HL-60/S4 treated with phorbol 12-myristate 13-acetate at 8.2 ng/mL for 4 days and 3 days (cell line): ENCODE measurements around the gene LGI2.
"Not testable (repeated sequence)": the region's sequence is repeated elsewhere in the genome, so short reads cannot be mapped to it uniquely, and the experiment has no call there.

ENCODE experiments used
- in situ Hi-C: fragments of 300-500 bp; cut with MboI; formaldehyde crosslinking; loops from 2 replicates; pipeline ENCODE4 v1.15.0; 2022; ENCODE audit warnings: low sequenced_read_pairs

The LGI2 gene

GRCh38 chr4:25030277-25031076 is at the start of gene LGI2:
Gene LGI2, minus strand, starts transcription at chr4:25030946. Its CDS starts 253 bp downstream, at chr4:25030693.
- in situ Hi-C loops, result no loop called here

DNA sequence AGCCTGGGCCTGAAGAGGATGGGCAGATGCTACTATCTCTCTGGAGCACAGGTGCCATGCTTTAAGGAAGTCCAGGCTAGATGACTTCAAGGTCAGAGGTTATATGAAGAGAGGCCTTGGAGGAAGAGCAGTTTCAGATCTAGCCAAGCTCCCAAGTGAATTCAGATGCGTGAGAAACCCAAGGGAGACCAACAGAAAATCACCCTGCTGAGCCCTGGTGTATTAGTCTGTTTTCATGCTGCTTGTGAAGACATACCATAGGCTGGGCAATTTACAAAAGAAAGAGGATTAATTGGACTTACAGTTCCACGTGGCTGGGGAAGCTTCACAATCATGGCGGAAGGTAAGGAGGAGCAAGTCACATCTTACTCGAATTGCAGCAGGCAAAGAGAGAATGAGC is 47.8 kb upstream of the LGI2 start:
- in situ Hi-C loops, result no loop called here

GRCh38 chr4:25076625-25077398 is 46.1 kb upstream of the LGI2 start:
- in situ Hi-C loops, result no loop called here

GRCh38 chr4:25075851-25076250 is 45.1 kb upstream of the LGI2 start:
- in situ Hi-C loops, result no loop called here

GRCh38 chr4:25075129-25075528 is 44.4 kb upstream of the LGI2 start:
- in situ Hi-C loops, result no loop called here

GRCh38 chr4:25070545-25070944 is 39.8 kb upstream of the LGI2 start:
- in situ Hi-C loops, result no loop called here

DNA sequence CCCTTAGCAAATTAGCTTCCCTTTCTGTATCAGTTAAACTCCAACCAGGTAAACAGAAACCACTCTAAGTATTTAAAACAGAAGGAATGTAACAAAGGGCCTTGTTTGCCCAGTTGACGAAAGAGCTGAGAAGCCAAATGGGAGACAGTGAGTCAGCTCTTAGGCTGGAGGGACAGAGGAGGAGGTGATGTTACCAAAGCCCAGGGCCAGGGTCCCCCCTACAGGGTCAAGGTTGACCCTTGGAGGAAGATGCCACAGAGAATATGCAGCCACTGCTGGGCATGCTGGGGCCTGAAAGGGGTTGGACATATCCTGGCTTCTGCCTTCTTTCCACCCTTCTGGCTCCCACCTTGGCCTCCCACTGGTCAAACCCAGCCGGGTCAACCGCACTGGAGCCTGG is 38.3 kb upstream of the LGI2 start:
- in situ Hi-C loops, result no loop called here

DNA sequence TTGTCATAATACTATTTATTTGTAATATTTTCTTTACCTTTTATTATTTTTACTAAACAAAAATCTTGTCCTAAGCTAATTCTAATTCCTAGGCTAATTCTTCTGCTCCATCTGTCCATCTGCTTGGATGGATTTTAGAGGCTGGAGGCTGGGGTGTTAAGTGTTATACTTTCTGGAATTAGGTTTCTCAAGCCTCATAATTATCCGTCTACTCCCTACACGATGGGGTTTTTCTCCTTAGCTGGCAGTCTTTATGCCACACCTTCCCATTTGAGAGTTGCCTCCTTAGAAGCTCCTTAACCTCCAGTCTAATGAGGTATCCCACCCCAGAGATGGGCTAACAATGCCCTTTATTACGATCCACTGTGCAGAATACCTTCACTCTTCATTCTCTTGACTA is 37.6 kb upstream of the LGI2 start:
- in situ Hi-C loops, result no loop called here

DNA sequence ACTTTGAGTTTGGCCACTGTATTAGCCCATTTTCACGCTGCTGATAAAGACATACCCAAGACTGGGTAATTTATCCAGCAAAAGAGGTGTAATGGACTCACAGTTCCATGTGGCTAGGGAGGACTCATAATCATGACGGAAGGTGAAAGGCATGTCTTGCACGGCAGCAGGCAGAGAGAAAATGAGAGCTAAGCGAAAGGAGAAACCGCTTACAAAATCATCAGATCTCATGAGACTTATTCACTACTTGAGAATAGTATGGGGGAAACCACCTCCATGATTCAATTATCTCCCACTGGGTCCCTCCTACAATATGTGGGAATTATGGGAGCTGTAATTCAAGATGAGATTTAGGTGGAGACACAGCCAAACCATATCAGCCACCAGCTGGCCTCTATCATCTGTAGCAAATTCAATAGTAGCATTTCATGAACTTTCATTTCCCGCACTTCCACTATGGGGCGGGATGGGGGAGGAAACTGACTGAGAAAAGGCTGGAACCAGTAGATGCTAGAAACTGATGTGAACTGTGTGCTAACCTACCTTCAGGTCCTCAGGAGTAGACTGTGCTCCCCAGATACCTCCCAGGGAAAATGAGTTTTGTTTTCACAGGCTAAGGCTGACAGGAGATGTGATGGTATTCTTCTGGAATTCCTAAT is 35.3 kb upstream of the LGI2 start:
- in situ Hi-C loops, result no loop called here

GRCh38 chr4:25065431-25065858 is 34.7 kb upstream of the LGI2 start:
- in situ Hi-C loops, result no loop called here

DNA sequence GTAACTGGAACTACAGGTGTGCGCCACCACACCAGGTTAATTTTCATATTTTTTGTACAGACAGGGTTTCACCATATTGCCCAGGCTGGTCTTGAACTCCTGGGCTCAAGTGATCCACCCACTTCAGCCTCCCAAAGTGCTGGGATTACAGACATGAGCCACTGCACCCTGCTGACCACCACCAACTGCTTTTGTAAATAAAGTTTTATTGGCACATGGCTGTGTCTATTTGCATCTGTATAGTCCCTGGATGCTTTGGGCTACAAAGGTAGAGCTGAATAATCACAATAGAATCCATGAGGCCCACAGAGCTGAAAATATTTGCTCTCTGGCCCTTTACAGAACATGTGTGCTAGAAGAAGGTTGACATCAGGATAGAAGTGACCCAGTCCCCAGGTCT is 33.7 kb upstream of the LGI2 start:
- in situ Hi-C loops, result not testable (repeated sequence)

GRCh38 chr4:25063116-25063515 is 32.4 kb upstream of the LGI2 start:
- in situ Hi-C loops, result no loop called here

DNA sequence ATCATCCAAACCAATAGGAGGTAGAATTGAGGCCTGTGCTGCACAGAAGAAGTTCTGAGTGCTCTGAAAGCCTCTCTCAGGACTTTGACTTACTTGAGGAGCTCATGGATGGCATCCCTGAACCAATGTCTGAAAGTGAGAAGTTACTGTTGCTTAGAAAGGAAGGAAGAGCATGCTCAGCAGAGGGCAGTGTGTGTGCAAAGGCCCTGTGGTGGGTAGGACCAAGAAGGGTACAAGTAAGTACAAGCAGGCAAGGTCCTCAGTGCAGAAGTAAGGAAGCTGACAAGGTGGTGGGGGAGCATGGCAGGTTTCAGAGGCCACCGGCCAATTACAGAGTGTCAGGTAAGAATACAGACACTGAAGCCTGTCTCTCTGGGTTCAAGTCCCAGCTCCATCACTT is 31.4 kb upstream of the LGI2 start:
- in situ Hi-C loops, result no loop called here

DNA sequence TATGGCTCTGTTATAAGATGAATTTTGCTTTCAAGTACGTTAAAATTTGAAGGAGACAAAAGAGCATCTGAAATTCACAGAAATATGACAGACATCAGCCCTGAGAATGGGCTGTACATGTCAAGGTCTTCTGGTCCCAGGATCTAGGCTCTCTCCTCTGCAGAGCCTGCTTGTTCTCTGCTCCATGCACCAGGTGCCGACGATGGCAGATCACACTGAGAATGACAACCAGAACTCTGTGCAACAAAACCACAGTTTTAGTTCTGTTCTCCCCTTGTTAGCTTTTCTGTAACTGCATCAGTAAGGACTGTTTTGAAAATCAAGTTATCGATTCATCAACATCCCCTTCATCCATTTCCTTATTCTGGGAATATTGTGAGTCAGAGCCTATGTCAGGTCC is 30.9 kb upstream of the LGI2 start:
- in situ Hi-C loops, result no loop called here

- in situ Hi-C loops, result no loop called here
Measured at GRCh38 chr4:25060963-25061340, 30.2 kb upstream of the LGI2 start.

DNA sequence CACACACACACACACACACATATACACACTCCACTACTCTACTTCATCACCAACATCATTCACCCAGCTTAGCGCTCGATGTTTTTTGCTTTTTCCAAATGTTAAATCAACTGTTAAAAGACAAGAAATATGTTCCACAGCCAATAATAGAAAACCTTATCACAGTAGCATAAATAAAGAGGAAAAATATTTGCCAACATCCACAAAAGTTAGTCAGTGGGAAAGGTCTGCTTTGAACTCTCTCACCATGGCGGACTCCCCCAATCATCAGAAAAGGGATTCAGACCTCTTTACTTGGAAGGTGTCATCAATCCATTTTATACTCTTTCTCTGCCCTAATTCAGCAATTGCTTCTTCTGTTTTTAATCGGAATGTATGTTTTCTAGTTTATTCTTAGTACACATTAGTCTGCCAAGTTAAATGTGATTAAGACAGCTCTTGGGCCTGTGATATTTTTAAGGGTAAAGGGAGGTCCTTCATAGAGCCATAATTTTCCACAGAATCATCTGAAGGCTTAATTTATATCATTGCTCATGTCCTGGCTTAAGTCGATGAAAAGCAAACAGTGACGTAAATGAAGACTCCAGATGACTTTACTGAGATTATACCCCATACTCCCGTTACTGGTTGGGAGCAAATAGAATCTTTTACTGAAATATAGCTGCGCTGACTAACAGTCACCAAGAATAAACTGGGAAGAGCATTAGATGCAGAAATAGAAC is 29.7 kb upstream of the LGI2 start:
- in situ Hi-C loops, result no loop called here

DNA sequence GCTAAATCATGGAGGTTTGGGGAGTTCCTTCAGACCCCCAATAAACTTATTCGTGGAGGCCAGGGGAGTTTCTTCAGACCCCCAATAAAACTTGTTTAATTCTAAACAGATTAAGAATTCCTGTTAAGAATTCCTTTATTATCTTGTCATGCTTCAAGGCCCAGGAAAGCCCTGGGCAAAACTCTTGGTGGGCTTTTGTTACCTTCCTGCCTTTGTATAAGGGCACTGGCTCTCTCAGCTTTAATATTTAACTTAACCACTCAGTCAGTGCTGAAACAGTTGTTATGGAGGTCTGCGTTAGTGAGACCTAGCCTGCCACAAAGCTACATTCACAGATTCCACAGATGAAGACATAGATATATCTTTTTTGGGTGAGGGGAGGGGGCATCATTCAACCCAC is 29.0 kb upstream of the LGI2 start:
- in situ Hi-C loops, result no loop called here

DNA sequence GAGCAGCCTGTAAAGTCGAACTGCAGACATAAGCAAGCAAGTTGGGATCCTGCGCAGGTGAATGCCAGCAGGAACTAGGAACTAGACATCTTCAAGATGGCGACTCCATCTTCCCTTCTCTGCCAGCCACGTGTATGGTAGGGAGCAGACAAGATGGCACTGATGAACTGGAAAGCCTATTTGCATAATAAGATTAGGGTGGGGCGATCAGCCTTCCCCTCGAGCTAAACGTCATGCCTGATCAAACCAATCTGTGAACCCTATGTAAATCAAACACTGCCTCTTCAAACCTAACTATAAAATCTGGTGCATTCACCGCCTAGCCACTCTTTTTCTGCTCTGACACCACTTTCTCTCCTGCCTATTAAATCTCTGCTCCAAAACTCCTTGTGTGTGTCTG is 28.1 kb upstream of the LGI2 start:
- in situ Hi-C loops, result no loop called here

DNA sequence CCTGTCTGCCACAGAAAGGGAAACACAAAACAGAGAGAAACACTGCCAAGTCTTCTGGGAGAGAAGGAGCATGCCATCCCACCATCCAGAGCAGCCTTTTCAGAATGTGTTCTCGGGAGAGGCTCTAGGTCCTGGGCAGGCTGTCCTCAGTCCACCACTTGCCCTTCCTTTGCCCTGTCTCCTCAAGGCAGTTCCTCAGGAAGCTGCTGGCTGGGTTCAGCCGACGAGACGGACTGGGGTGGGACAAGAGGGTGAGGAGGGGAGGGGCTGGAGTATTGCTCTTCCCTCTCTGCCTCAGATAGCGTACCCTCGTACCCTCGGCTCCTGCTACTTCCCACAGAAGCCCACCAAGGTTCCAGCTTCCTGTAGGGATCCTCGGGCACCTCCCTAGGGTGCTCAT is 26.6 kb upstream of the LGI2 start:
- in situ Hi-C loops, result no loop called here

DNA sequence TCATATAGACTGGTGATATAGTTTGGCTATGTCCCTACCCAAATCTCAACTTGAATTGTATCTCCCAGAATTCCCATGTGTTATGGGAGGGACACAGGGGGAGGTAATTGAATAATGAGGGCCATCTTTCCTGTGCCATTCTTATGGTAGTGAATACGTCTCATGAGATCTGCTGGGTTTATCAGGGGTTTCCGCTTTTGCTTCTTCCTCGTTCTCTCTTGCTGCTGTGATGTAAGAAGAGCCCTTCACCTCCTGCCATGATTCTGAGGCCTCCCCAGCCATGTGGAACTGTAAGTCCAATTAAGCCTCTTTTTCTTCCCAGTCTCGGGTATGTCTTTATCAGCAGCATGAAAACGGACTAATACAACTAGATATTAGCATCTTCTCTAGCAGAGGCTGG is 21.3 kb upstream of the LGI2 start:
- in situ Hi-C loops, result not testable (repeated sequence)

DNA sequence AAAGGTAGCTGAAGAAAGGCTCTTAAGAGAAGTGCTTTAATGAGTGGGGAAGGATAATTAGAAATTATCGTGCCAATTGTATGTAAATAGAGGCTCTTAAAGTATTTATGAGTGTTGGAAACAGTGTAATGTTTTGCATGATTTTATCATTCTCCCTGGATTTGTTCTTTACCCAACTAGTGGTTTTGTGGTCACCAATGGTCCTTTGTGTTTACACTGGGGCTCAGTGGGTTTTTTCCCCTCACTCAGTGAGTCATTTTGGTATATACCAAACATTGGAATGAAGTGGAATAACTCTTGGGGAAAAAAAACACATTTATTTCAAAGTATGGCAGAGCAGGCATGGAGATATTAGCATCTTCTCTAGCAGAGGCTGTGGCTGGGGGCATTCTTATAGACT is 20.8 kb upstream of the LGI2 start:
- in situ Hi-C loops, result no loop called here
